Trophoblast cell (in vitro differentiated cells and primary cell): ENCODE measurements around the gene PPP1R1B.
A peak's percentile ranks its signal among the peaks of the same experiment; 100 is the strongest.

ENCODE experiments used
- DNase-seq, 2 donors: peaks; one replicate each; pipeline ENCODE4 v3.0.0-alpha.2; 2016
- H2AFZ ChIP-seq: 2 replicates; pipeline ENCODE4 v1.6.1; 2013; ENCODE audit warnings: low read length, moderate library complexity, mild to moderate bottlenecking; ENCODE audit not compliant: insufficient read depth, poor library complexity
- H2AK5ac ChIP-seq: 2 replicates; pipeline ENCODE4 v1.6.1; 2013; ENCODE audit warnings: mild to moderate bottlenecking, low read length
- H2BK120ac ChIP-seq: 2 replicates; pipeline ENCODE4 v1.6.1; 2013; ENCODE audit warnings: low read length, mild to moderate bottlenecking, moderate library complexity; ENCODE audit not compliant: insufficient read depth, poor library complexity
- H2BK12ac ChIP-seq: 2 replicates; pipeline ENCODE4 v1.6.1; 2013; ENCODE audit warnings: mild to moderate bottlenecking, low read length, moderate library complexity
- H2BK5ac ChIP-seq: 2 replicates; pipeline ENCODE4 v1.6.1; 2013; ENCODE audit warnings: low read length, low read depth, moderate library complexity, mild to moderate bottlenecking; ENCODE audit not compliant: poor library complexity
- H3K14ac ChIP-seq: 2 replicates; pipeline ENCODE4 v1.6.1; 2013; ENCODE audit warnings: mild to moderate bottlenecking, low read length
- H3K18ac ChIP-seq: 2 replicates; pipeline ENCODE4 v1.6.1; 2013; ENCODE audit warnings: mild to moderate bottlenecking, low read length
- H3K23ac ChIP-seq: 2 replicates; pipeline ENCODE4 v1.6.1; 2013; ENCODE audit warnings: low read length
- H3K27ac ChIP-seq: 2 replicates; pipeline ENCODE4 v1.5.1; 2013; ENCODE audit warnings: low read depth, mild to moderate bottlenecking, inconsistent platforms, low read length, moderate library complexity
- H3K27me3 ChIP-seq: 2 replicates; pipeline ENCODE4 v1.6.1; 2013; ENCODE audit warnings: inconsistent platforms, mild to moderate bottlenecking, low read length, moderate library complexity; ENCODE audit not compliant: insufficient read depth
- H3K36me3 ChIP-seq, 2 experiments: 1 replicate in 1 of 2; 2 replicates in 1 of 2; pipeline ENCODE4 v1.6.1; 2013; ENCODE audit warnings: low read length in 2 of 2, mild to moderate bottlenecking in 2 of 2, moderate library complexity in 1 of 2; ENCODE audit not compliant: insufficient read depth in 2 of 2, control insufficient read depth in 1 of 2
- H3K4ac ChIP-seq: 2 replicates; pipeline ENCODE4 v1.6.1; 2013; ENCODE audit warnings: low read depth, mild to moderate bottlenecking, low read length, moderate library complexity
- H3K4me1 ChIP-seq, 2 experiments: 1 replicate in 1 of 2; 2 replicates in 1 of 2; pipeline ENCODE4 v1.6.1; 2013; ENCODE audit warnings: low read length in 2 of 2, mild to moderate bottlenecking in 2 of 2, moderate library complexity in 1 of 2; ENCODE audit not compliant: insufficient read depth in 2 of 2, control insufficient read depth in 1 of 2
- H3K4me2 ChIP-seq: 2 replicates; pipeline ENCODE4 v1.6.1; 2013; ENCODE audit warnings: inconsistent platforms, mild to moderate bottlenecking, low read length, moderate library complexity
- H3K4me3 ChIP-seq: 2 replicates; pipeline ENCODE4 v1.5.1; 2013; ENCODE audit warnings: mild to moderate bottlenecking, low read depth, low read length, inconsistent platforms
- H3K79me1 ChIP-seq: one replicate; pipeline ENCODE4 v1.6.1; 2013; ENCODE audit warnings: low read length
- H3K79me2 ChIP-seq: 2 replicates; pipeline ENCODE4 v1.6.1; 2013; ENCODE audit warnings: low read length, mild to moderate bottlenecking; ENCODE audit not compliant: control insufficient read depth, insufficient read depth, poor library complexity
- H3K9ac ChIP-seq: 2 replicates; pipeline ENCODE4 v1.6.1; 2013; ENCODE audit warnings: mild to moderate bottlenecking, low read length
- H3K9me3 ChIP-seq: 2 replicates; pipeline ENCODE4 v1.6.1; 2013; ENCODE audit warnings: low read depth, mild to moderate bottlenecking, control low read depth, inconsistent platforms, low read length; ENCODE audit not compliant: insufficient read depth
- H4K12ac ChIP-seq: 2 replicates; pipeline ENCODE4 v1.6.1; 2013; ENCODE audit warnings: low read depth, mild to moderate bottlenecking, low read length, moderate library complexity
- H4K8ac ChIP-seq: 2 replicates; pipeline ENCODE4 v1.6.1; 2013; ENCODE audit warnings: low read depth, mild to moderate bottlenecking, low read length, moderate library complexity
- H4K91ac ChIP-seq: one replicate; pipeline ENCODE4 v1.6.1; 2013; ENCODE audit warnings: low read depth, mild to moderate bottlenecking, low read length, moderate library complexity
- WGBS: extraction: QIAGEN DNeasy Blood & Tissue Kit; methylation state at CpG from one replicate; pipeline ENCODE4 v1.1.7; 2013; ENCODE audit warnings: missing lambda C conversion rate; ENCODE audit not compliant: insufficient read length, insufficient coverage; ENCODE audit errors: extremely low coverage; 5-methylcytosine and 5-hydroxymethylcytosine counted together

PPP1R1B gene

DNA sequence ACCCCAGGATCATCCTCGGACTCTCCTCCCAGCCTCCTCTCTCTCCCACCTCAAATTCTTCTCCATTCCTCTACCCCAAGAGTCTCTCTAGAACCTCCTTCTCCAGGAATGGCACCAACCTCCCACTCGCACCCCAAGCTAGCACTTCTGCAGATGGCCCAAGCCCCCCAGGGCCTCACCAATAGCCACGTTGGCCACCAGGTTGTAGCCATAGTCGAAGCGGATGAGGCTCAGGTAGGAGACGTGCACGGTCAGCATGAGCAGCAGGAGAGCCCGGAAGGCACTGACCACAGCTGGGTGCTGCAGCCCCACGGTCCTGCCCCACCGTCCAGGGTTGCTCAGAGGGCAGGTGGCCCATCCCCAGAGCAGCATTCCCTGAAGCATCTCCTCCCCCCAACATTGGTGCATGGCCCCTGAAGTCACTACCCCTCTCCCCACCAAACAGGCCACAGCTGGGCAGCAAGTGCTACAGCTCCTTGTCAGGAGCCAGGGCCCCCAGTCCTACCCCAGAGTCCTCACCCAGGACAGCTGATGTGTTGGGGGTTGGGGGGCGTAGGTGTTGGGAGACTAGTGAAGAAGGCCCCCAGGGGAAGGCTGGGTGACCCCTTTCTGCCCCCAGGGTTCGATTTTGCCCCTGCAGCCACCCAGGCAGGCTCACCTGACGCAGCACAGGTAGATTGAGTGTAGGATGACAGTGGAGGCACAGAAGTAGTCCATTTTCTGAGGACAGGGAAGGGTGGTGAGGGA lies 46.8 kb downstream of the PPP1R1B start:
- Histone ChIP-seq H3K23ac (no peak overlapping the region), H3K27me3 (peaks cover 5% of the 10 kb centered on the region), H3K4ac (no peak overlapping the region), H2AK5ac (no peak overlapping the region), H3K4me2 (no peak overlapping the region), H4K8ac (no peak overlapping the region), H3K79me2 (no peaks in the 10 kb centered on the region), H2BK12ac (no peak overlapping the region), H3K9ac (no peak overlapping the region), H2BK120ac (no peak overlapping the region), H3K36me3 (no peaks in the 10 kb centered on the region), H2BK5ac (no peak overlapping the region), H2AFZ (no peak overlapping the region), H3K14ac (no peak overlapping the region), H3K79me1 (peaks cover 5% of the 10 kb centered on the region), H3K4me3 (no peak overlapping the region), H3K9me3 (peaks cover 2% of the 10 kb centered on the region), H3K4me1 (peaks cover 13 to 15% of the 10 kb centered on the region in 2 experiments), H4K12ac (no peak overlapping the region), H4K91ac (no peak overlapping the region), H3K27ac (no peak overlapping the region), H3K18ac (no peak overlapping the region)
- no peak for DNase-seq
- WGBS, result no CpG with 5 or more reads among the region's 13 CpGs

GRCh38 chr17:39674179-39674578 lies 47.4 kb downstream of the PPP1R1B start:
- Histone ChIP-seq H3K4ac (no peak overlapping the region), H4K8ac (peak overlapping the region; percentile 17), H2BK5ac (no peak overlapping the region), H2BK12ac (no peak overlapping the region), H4K12ac (no peak overlapping the region), H3K18ac (no peak overlapping the region), H2BK120ac (no peak overlapping the region), H3K4me2 (no peak overlapping the region), H2AK5ac (no peak overlapping the region), H3K36me3 (no peaks in the 10 kb centered on the region), H4K91ac (peak overlapping the region; percentile 20), H3K79me1 (peaks cover 5% of the 10 kb centered on the region), H3K27ac (no peak overlapping the region), H3K79me2 (no peaks in the 10 kb centered on the region), H3K27me3 (peaks cover 4% of the 10 kb centered on the region), H3K4me3 (no peak overlapping the region), H3K9me3 (peaks cover 2% of the 10 kb centered on the region), H3K14ac (no peak overlapping the region), H3K9ac (no peak overlapping the region), H3K23ac (no peak overlapping the region), H2AFZ (peak overlapping the region; percentile 8), H3K4me1 (peaks cover 13 to 15% of the 10 kb centered on the region in 2 experiments)
- WGBS, result no CpG with 5 or more reads among the region's 5 CpGs
- DNase-seq, result no peak

DNA sequence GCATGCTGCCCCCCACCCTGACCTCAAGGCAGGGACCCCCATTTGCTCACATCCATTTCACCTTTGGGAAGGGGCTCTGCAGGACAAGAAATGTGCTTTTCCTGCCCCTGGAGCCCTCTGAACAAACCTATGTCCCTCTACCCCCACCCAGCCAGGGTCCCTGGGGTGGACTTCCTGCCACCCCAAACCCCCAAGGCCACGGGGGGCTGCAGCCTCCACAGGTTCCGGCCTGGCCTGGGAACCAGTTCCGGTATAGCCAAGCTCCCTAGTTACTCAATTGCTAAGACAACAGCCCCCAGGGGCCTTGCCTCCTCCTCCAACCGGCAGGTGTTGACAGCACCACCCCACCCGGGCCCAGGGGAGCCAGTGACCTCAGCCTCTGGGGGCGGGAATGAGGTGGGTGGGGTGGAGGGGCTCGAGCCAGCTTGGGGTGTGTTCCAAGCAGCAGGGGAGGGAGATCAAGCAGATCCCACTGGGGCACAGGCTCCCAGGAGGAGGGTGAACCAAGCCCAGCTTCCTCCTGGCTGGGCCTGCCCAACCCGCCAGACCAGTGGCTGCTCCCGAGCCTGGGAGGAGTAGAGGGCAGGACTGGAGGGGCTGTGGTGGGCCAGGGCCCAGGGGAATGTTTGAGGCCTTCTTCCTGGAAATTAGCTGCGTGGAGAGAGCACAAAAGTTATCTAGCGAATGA lies 48.1 kb downstream of the PPP1R1B start:
- Histone ChIP-seq H3K14ac (no peak overlapping the region), H3K79me2 (no peaks in the 10 kb centered on the region), H3K79me1 (peaks cover 5% of the 10 kb centered on the region), H3K18ac (peak overlapping the region; percentile 22), H2AFZ (peak overlapping the region; percentile 8), H3K23ac (no peak overlapping the region), H3K27ac (no peak overlapping the region), H2BK5ac (no peak overlapping the region), H2BK120ac (no peak overlapping the region), H3K27me3 (no peaks in the 10 kb centered on the region), H3K4ac (no peak overlapping the region), H3K36me3 (no peaks in the 10 kb centered on the region), H3K4me2 (no peak overlapping the region), H4K12ac (no peak overlapping the region), H3K9me3 (peaks cover 2% of the 10 kb centered on the region), H3K4me3 (no peak overlapping the region), H4K8ac (peak overlapping the region; percentile 64), H3K9ac (no peak overlapping the region), H2AK5ac (no peak overlapping the region), H2BK12ac (no peak overlapping the region), H4K91ac (peak overlapping the region; percentile 64), H3K4me1 (peaks cover 13 to 15% of the 10 kb centered on the region in 2 experiments)
- WGBS, result no CpG with 5 or more reads among the region's 11 CpGs
- DNase-seq, result peak in 1 of 2 donors; percentile 29

DNA sequence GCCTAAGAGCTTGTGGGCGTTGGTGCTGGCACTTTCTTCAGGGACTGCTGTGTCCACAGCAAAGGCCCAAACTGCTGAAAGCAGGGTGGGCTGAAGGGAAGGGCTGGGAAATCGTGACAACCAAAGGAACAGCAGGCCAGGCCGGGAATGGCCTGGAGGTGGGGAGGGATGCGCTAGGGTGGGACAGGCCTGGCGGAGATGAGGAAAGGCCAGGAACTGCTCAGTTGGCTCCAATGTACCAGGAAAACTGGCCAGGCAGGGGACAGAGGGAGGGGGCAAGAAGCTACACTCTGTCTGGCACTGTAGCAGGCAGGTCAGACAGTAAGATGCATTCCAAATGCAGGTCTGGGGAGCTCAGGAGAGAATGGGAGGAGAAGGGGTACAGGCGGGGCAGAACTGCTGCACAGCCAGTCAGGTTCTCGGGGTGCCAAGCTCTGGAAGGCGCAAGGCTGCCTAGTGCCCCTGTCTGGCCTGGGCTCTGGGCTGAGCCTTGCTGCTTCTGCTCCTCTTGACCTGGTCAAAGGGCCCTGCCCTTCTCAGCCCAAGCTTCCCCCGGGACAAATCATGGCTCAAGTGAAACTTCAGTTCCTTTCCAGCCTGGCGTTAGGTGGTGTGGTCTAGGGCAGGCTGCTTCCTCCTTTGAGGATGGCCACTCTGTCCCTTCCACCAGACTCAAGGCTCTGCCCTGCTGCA lies 48.8 kb downstream of the PPP1R1B start:
- no peak overlapping the region for H3K18ac ChIP-seq
- H2BK12ac ChIP-seq, result peak overlapping the region; percentile 8
- peaks cover 13 to 15% of the 10 kb centered on the region in 2 experiments for H3K4me1 ChIP-seq
- H4K12ac ChIP-seq, result no peak overlapping the region
- H3K4ac ChIP-seq, result peak overlapping the region; percentile 8
- no peak overlapping the region for H2AFZ ChIP-seq
- peak overlapping the region; percentile 64 for H4K91ac ChIP-seq
- peak overlapping the region; percentile 64 for H4K8ac ChIP-seq
- no peaks in the 10 kb centered on the region for H3K36me3 ChIP-seq
- H3K27ac ChIP-seq, result no peak overlapping the region
- H3K79me1 ChIP-seq, result peaks cover 5% of the 10 kb centered on the region
- peak overlapping the region; percentile 37 for H3K14ac ChIP-seq
- peaks cover 2% of the 10 kb centered on the region for H3K9me3 ChIP-seq
- H3K79me2 ChIP-seq, result no peaks in the 10 kb centered on the region
- H3K23ac ChIP-seq, result no peak overlapping the region
- no peak for DNase-seq
- peak overlapping the region; percentile 27 for H2AK5ac ChIP-seq
- H3K27me3 ChIP-seq, result no peaks in the 10 kb centered on the region
- no CpG with 5 or more reads among the region's 10 CpGs for WGBS
- H3K9ac ChIP-seq, result no peak overlapping the region
- H3K4me3 ChIP-seq, result no peak overlapping the region
- H2BK5ac ChIP-seq, result no peak overlapping the region
- H2BK120ac ChIP-seq, result no peak overlapping the region
- no peak overlapping the region for H3K4me2 ChIP-seq
